Erythroblast (primary cell): ENCODE data around the gene RAP1GAP.

Experiments
- GATA1 ChIP-seq: IDR thresholded peaks from 2 replicates; pipeline ENCODE4 v1.6.1; 2011; ENCODE audit warnings: low read depth, mild to moderate bottlenecking, control low read depth, low read length, moderate library complexity
- POLR2A ChIP-seq: IDR thresholded peaks from 2 replicates; pipeline ENCODE4 v1.6.1; 2011; ENCODE audit warnings: mild to moderate bottlenecking, low read length

- TF ChIP-seq POLR2A (no peak), GATA1 (no peak)
These were observed 73.9 kb downstream of the RAP1GAP start for GRCh38 chr1:21594935-21595897.
